HS-27A (cell line): ENCODE measurements around the gene KRTAP10-8.
"Not testable (repeated sequence)": the region's sequence is repeated elsewhere in the genome, so short reads cannot be mapped to it uniquely, and the experiment has no call there.

Source experiments
- DNase-seq: peaks from one replicate; pipeline ENCODE4 v3.0.0-alpha.2; 2012; ENCODE audit warnings: low read depth, missing footprints

KRTAP10-8 gene

GRCh38 chr21:44599264-44600029 lies 12.4 kb upstream of the KRTAP10-8 start:
- DNase-seq = no peak

DNA sequence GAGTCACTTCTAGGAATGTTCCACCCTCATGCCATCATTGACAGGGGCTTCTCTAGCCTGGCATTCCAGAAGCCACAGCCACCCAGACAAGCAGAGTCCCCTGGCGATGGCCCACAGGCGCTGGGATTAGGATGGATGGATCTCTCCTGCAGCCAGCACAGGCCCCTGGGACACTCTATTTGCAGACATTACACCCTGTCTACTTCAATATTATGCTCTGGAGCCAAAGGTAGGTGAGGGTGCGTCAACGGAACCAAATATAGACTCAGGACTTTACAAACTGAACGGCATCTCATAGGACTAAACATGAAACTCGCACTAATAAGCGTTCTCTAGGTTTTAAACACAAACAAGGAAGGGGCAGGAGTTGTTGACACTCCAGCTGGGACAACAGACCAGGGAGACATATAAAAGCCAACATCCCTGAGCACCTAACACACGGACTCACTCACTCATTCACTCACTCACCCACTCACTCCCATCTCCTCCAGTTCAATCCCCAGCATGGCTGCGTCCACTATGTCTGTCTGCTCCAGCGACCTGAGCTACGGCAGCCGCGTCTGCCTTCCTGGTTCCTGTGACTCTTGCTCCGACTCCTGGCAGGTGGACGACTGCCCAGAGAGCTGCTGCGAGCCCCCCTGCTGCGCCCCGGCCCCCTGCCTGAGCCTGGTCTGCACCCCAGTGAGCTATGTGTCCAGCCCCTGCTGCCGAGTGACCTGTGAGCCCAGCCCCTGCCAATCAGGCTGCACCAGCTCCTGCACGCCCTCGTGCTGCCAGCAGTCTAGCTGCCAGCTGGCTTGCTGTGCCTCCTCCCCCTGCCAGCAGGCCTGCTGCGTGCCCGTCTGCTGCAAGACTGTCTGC lies 11.5 kb upstream of the KRTAP10-8 start, which contains the start of gene KRTAP10-7:
Gene KRTAP10-7, plus strand, starts transcription at position 480 of the 861 bp plus-strand sequence. Its CDS starts 25 bp downstream, at position 505.
- DNase-seq = not testable (repeated sequence)

DNA sequence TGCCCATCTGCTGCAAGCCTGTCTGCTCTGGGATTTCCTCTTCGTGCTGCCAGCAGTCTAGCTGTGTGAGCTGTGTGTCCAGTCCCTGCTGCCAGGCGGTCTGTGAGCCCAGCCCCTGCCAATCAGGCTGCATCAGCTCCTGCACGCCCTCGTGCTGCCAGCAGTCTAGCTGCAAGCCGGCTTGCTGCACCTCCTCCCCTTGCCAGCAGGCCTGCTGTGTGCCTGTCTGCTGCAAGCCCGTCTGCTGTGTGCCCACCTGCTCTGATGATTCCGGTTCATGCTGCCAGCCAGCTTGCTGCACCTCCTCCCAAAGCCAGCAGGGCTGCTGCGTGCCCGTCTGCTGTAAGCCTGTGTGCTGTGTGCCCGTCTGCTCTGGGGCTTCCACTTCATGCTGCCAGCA lies 10.8 kb upstream of the KRTAP10-8 start:
- not testable (repeated sequence) for DNase-seq

GRCh38 chr21:44601596-44602462 lies 10.1 kb upstream of the KRTAP10-8 start:
- DNase-seq = no peak

GRCh38 chr21:44602463-44602850 lies 9.4 kb upstream of the KRTAP10-8 start:
- DNase-seq = no peak

DNA sequence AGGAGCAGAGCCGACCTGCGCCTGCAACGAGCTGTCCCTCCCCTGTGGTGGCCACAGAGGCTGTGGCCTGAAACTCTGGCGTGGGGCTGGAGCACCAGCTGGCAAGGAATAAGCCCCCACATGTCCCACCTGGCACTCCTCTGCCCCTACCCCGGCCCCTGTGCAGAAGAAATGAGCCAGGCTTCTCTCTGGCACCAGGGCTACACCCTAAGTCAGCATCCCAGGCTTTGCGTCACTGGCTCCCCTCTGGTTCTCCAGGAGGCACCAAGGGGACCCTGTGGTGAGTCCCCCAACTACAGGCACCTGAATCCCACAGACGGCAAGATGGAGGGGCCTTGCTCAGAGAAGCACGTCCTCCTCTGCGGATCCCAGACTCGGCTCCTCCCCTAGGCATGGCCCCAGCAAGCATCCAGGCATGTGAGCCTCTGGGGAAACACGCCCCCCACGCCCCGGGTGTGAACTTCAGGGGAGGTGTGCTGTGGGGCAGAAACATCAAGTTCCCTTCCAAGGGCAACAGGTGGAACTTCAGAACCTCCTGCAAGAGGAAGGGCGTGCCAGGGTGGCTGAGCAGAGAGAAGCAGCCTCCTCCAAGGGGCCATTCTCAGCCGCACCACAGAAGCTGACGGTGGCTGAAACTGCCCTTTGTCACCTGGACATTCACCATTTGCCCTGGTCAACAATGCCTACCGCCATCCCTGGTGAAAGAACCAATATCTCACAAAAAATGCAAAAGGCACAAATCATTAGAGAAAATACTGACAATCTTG lies 8.6 kb upstream of the KRTAP10-8 start:
- DNase-seq = no peak

- no peak for DNase-seq
These were observed 8.0 kb upstream of the KRTAP10-8 start for GRCh38 chr21:44603911-44604310.

GRCh38 chr21:44606495-44606894 lies 5.4 kb upstream of the KRTAP10-8 start:
- DNase-seq = no peak

- DNase-seq = no peak
These were observed 2.7 kb upstream of the KRTAP10-8 start for GRCh38 chr21:44609193-44609592.

DNA sequence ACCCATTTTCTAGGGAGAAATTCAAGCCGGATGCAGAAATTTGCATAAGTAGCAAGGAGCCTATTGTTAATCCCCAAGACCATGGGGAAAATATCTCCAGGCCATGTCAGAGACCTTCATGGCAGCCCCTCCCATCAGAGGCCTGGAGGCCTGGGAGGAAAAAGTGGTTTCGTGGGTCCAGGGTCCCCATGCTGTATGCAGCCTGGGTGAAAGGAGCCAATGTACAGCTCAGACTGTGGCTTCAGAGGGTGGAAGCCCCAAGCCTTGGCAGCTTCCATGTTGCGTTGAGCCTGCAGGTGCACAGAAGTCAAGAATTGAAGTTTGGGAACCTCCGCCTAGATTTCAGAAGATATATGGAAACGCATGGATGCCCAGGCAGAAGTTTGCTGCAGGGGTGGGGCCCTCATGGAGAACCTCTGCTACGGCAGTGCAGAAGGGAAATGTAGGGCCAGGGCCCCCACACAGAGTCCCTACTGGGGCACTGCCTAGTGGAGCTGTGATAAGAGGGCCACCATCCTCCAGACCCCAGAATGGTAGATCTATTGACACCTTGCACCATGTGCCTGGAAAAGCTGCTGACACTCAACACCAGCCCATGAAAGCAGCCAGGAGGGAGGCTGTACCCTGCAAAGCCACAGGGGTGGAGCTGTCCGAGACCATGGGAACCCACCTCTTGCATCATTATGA lies 1.6 kb upstream of the KRTAP10-8 start:
- not testable (repeated sequence) for DNase-seq

- no peak for DNase-seq
These were observed 328 bp upstream of the KRTAP10-8 start for GRCh38 chr21:44611551-44611950.

- DNase-seq = no peak
These were observed 870 bp downstream of the KRTAP10-8 start for GRCh38 chr21:44612669-44613229.

GRCh38 chr21:44613386-44614155 lies 1.7 kb downstream of the KRTAP10-8 start:
- no peak for DNase-seq

GRCh38 chr21:44614161-44614631 lies 2.3 kb downstream of the KRTAP10-8 start:
- no peak for DNase-seq

- no peak for DNase-seq
These were observed 3.1 kb downstream of the KRTAP10-8 start for GRCh38 chr21:44614961-44615391.

DNA sequence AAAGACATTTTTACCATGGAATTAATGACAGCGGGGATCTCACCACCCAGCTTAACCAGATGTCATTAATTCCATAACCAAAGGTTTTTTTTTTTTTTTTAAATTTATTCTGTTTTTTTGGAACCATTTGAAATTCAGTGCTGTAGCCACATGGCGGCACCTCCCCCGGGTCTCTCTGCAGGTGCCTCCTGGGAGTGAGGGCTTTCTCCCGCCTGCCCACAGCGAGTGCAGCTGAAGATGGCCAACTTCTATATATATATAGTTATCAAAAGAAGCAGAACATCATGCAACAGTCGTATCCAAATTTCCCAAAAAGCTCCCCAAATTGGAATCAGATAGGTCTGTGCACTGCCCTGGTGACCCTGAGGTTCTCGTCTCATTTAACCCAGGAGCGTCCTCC lies 3.6 kb downstream of the KRTAP10-8 start:
- no peak for DNase-seq

DNA sequence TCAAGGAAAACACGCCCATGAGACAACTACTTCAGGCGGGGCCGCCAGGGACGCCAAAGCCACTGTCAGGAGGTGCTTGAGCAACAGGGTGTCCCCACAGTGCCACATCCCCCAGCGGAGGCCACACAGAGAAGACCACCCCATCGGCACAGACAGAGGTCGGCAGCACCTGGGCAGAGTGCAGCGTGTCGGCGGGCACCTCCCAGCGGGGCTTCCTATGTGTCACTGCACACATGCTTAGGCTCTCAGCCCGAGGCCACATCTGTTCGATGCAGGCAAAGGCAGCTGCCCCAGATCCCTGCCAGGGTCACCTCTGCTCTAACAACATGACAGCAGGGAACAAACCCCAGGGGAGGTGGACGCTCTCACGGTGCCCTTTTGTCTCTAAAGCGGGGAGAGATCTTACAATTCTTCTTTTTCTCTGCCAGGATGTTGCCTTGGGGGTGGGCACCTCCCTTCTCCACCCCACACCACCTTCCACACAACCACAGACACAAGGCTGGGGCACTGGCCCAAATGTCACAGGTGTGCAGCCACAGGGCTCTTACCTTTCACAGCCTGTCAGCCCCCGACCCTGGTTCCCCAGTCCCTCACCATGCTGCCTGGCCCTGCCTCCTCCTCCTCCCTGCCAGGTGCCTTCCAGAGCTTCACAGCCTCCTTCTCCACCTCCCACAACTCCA lies 4.2 kb downstream of the KRTAP10-8 start:
- no peak for DNase-seq

- DNase-seq = no peak
These were observed 4.7 kb downstream of the KRTAP10-8 start for GRCh38 chr21:44616591-44616926.

DNA sequence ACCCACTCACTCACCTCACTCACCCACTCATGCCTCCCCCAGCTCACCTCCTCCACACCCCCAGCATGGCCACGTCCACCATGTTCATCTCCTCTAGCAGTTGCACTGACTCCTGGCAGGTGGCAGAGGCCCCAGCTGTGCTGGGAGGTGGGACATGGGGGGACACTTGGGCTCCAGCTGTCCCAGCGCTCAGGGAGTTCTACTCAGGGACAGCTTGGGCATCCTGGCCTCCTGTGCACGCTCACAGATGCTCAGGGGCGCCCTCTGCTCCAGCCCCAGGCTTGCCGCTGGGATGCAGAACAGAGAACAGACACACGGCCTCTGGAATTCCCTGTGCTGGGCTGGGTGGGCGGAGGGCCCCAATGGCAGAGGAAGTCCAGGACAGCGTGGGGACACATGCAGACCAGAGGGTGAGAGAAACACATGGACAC lies 5.2 kb downstream of the KRTAP10-8 start:
- no peak for DNase-seq
